A549 (cell line): ENCODE results near the gene PBX1. TPM values are rescaled to one million over a fixed set of nuclear protein-coding genes. Genes with fewer than 3 reads are reported as not detected.
A peak's percentile ranks its signal among the peaks of the same experiment; 100 is the strongest.

Experiments
- ATAC-seq, 2 experiments: fragments of 200-7000 bp in 1 of 2; fragments of >200 bp in 1 of 2; cut with Nextera tagmentation in 1 of 2; cut with Tn5 transposase in 1 of 2; 3 replicates each; pipeline versions ENCODE4 v1.8.0 to v1.9.1; 2018 to 2020; ENCODE audit warnings: mild to moderate bottlenecking in 1 of 2, moderate library complexity in 1 of 2
- CTCF ChIA-PET: fragments of 300-600 bp; sonication (Branson Sonifier 250); formaldehyde crosslinking; extraction: SDS; loops from one replicate; lab custom pipeline; 2021; ENCODE audit warnings: antibody characterized with exemption, inconsistent platforms; lab: Yijun Ruan, JAX
- POLR2A ChIA-PET: fragments of 350-600 bp; formaldehyde crosslinking; extraction: SDS; loops from one replicate; lab custom pipeline; 2021; ENCODE audit warnings: antibody characterized with exemption, inconsistent platforms; lab: Yijun Ruan, JAX
- DNase-seq, 2 experiments: peaks; one replicate each; pipeline versions ENCODE4 v3.0.0 to v3.0.0-alpha.2; 2011 to 2016; ENCODE audit warnings: low read depth in 1 of 2, low spot score in 1 of 2
- FAIRE-seq: peaks from 2 replicates; lab custom pipeline; 2011; peaks lifted over from hg19 to GRCh38; lab: Jason Lieb, UNC
- H3K27ac ChIP-seq, 2 experiments: fragments of >200 bp; sonication (Bioruptor Twin); formaldehyde crosslinking; 3 replicates each; pipeline ENCODE4 v1.5.1; 2016 to 2017
- H3K4me1 ChIP-seq: fragments of >200 bp; sonication (Bioruptor Twin); formaldehyde crosslinking; 3 replicates; pipeline ENCODE4 v1.6.1; 2016
- H3K4me2 ChIP-seq: fragments of >200 bp; sonication (Bioruptor Twin); formaldehyde crosslinking; 3 replicates; pipeline ENCODE4 v1.6.1; 2016
- H3K4me3 ChIP-seq: fragments of >200 bp; sonication (Bioruptor Twin); formaldehyde crosslinking; 3 replicates; pipeline ENCODE4 v1.5.1; 2016
- H3K9me3 ChIP-seq: fragments of >200 bp; sonication (Bioruptor Twin); formaldehyde crosslinking; 3 replicates; pipeline ENCODE4 v1.6.1; 2016
- CBX2 ChIP-seq: fragments of 200-600 bp; sonication (generic); IDR thresholded peaks from 2 replicates; pipeline ENCODE4 v1.6.1; 2016; ENCODE audit warnings: low read depth, mild to moderate bottlenecking, borderline replicate concordance
- CEBPB ChIP-seq, 2 experiments: fragments of >200 bp in 1 of 2; sonication (Bioruptor Twin) in 1 of 2; formaldehyde crosslinking in 1 of 2; IDR thresholded peaks; 2 replicates each; pipeline ENCODE4 v1.6.1; 2012 to 2016
- EHMT2 ChIP-seq: fragments of 200-600 bp; sonication (generic); IDR thresholded peaks from 2 replicates; pipeline ENCODE4 v1.6.1; 2016; ENCODE audit warnings: antibody characterized with exemption, low read depth, mild to moderate bottlenecking, moderate library complexity
- FOSL2 ChIP-seq, 2 experiments: fragments of 450-650 bp in 1 of 2; fragments of >200 bp in 1 of 2; sonication (Bioruptor Twin) in 1 of 2; formaldehyde crosslinking; IDR thresholded peaks; 2 replicates each; pipeline versions ENCODE4 v1.5.0 to v1.6.1; 2016 to 2020; ENCODE audit warnings: mild to moderate bottlenecking in 1 of 2, moderate library complexity in 1 of 2
- GATA3 ChIP-seq: IDR thresholded peaks from 2 replicates; pipeline ENCODE4 v1.6.1; 2012; ENCODE audit warnings: borderline replicate concordance
- KDM1A ChIP-seq: fragments of 200-600 bp; sonication (generic); IDR thresholded peaks from 2 replicates; pipeline ENCODE4 v1.6.1; 2016; ENCODE audit warnings: low read depth, mild to moderate bottlenecking
- MAFK ChIP-seq: fragments of 450-650 bp; IDR thresholded peaks from 2 replicates; pipeline ENCODE4 v1.6.1; 2014; ENCODE audit not compliant: partially characterized antibody
- MAZ ChIP-seq: fragments of 150-350 bp; IDR thresholded peaks from 2 replicates; pipeline ENCODE4 v1.6.1; 2014; ENCODE audit warnings: antibody characterized with exemption, low read depth, low read length, borderline replicate concordance
- MYC ChIP-seq: IDR thresholded peaks from 2 replicates; pipeline ENCODE4 v1.6.1; 2012; ENCODE audit warnings: mild to moderate bottlenecking, inconsistent platforms, low read length, improper control_type of control experiment, borderline replicate concordance
- NFE2L2 ChIP-seq: fragments of 150-350 bp; conservative IDR thresholded peaks from 2 replicates; pipeline ENCODE4 v1.6.1; 2014; ENCODE audit warnings: low read length
- POLR2AphosphoS2 ChIP-seq: conservative IDR thresholded peaks from 2 replicates; pipeline ENCODE4 v1.6.1; 2012; ENCODE audit warnings: low read length, improper control_type of control experiment, inconsistent platforms
- RFX5 ChIP-seq: fragments of 450-650 bp; IDR thresholded peaks from 2 replicates; pipeline ENCODE4 v1.7.1; 2014; ENCODE audit warnings: antibody characterized with exemption, mild to moderate bottlenecking, moderate library complexity
- RNF2 ChIP-seq: fragments of 200-600 bp; sonication (generic); IDR thresholded peaks from 2 replicates; pipeline ENCODE4 v1.6.1; 2016; ENCODE audit warnings: low read depth, mild to moderate bottlenecking, antibody characterized with exemption, moderate library complexity, borderline replicate concordance
- SMC3 ChIP-seq: fragments of >200 bp; sonication (Bioruptor Twin); formaldehyde crosslinking; IDR thresholded peaks from 3 replicates; pipeline ENCODE4 v1.6.1; 2018; ENCODE audit warnings: inconsistent platforms
- TFCP2L1 ChIP-seq: fragments of 250-450 bp; sonication (Bioruptor Pico); IDR thresholded peaks from 2 replicates; pipeline ENCODE4 v1.5.0; 2021; ENCODE audit warnings: mild to moderate bottlenecking
- ZC3H11A ChIP-seq: fragments of 450-650 bp; IDR thresholded peaks from 2 replicates; pipeline ENCODE4 v1.6.1; 2014; ENCODE audit warnings: antibody characterized with exemption, mild to moderate bottlenecking
- WGBS: methylation state at CpG from one replicate; pipeline ENCODE4 v1.1.6; 2017; ENCODE audit errors: missing lambda C conversion rate; 5-methylcytosine and 5-hydroxymethylcytosine counted together
- polyA plus RNA-seq, 4 experiments: library from polyadenylated mRNA; depleted of rRNA in 3 of 4; stranded (reverse); fragments of >200 nt; fragmentation: RNase III in 1 of 4; extraction: RNeasy Plus Mini Kit Qiagen cat#74134 plus additional on column Dnase treatment in 1 of 4; gene quantifications; 2 replicates in 3 of 4; 3 replicates in 1 of 4; pipeline ENCODE4 v1.2.3, GENCODE V29; 2011 to 2017
- TF ChIP-seq, protein P1 (sequence below): fragments of >200 bp; sonication (Bioruptor Twin); formaldehyde crosslinking; IDR thresholded peaks from 2 replicates; pipeline ENCODE4 v1.6.1; 2016
- TF ChIP-seq, protein P2 (sequence below): IDR thresholded peaks from 2 replicates; pipeline ENCODE4 v1.6.1; 2012; ENCODE audit warnings: low read depth, borderline replicate concordance
- TF ChIP-seq, protein P3 (sequence below): fragments of 450-650 bp; IDR thresholded peaks from 2 replicates; pipeline ENCODE4 v1.6.1; 2014; ENCODE audit warnings: antibody characterized with exemption
- TF ChIP-seq, protein P4 (sequence below): fragments of 250-450 bp; sonication (Bioruptor Pico); IDR thresholded peaks from 2 replicates; pipeline ENCODE4 v1.5.0; 2021; ENCODE audit warnings: mild to moderate bottlenecking, moderate library complexity, borderline replicate concordance
- TF ChIP-seq, protein P5 (sequence below): IDR thresholded peaks from 2 replicates; pipeline ENCODE4 v1.6.1; 2012
- TF ChIP-seq, protein P6 (sequence below): IDR thresholded peaks from 2 replicates; pipeline ENCODE4 v1.6.1; 2012

Gene PBX1
- polyA plus RNA-seq, 2 of the 4 experiments (the other 2 are of a cell fraction): 47.8 to 61.5 TPM

DNA sequence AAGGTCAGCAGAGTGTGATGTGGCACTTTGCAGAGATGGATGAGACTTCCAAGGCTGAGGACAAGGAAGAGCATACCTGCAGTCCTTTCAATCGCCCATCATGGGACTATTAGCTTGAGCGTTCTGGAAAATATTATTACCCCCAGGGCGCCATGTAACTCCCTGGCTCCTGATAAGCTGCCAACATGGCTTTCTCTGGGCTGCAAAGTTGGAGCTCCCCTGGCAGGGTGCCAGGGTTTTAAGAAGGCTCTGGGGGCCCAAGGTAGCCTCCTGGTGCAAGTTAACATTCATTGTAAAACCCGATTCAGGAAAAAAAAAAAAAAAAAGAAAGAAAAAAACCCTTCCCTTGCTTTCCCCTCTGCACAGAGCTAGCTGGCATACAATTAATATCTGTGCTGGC, 196.7 kb downstream of the PBX1 start (continued):
- no peak for TF ChIP-seq MYC
- no peak for TF ChIP-seq FOSL2 (IDR thresholded peaks at IDR 0.05)
- TF ChIP-seq FOSL2 (CRISPR knock-in tag; IDR thresholded peaks at IDR 0.05): no peak
- no peak for TF ChIP-seq GATA3
- TF ChIP-seq, all 56 proteins: peak for 0

DNA sequence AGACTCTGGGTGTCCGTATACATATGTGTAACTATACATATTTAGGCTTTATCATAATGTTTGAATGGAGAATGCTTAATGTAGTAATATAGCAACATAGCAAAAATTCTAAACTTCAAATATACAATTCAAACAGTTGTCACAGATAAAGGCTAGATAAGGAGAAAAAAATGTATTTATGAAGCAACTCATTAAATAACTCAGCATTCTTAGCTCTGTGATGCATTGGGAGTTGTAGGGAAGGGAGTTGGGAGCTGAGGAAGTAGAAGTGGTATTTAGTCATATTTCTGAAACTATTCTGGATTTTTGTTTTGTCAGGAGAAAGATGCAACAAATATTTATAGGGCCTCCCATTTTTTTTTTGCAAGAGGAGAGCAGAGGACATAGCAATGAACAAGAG, 197.8 kb downstream of the PBX1 start:
- Histone ChIP-seq H3K4me3 (no peak overlapping the region), H3K9me3 (no peaks in the 10 kb centered on the region), H3K4me1 (peaks cover 74% of the 10 kb centered on the region), H3K27ac (peak overlapping the region; percentile 69 to 86; a peak in 4 of 6 replicates), H3K4me2 (no peak overlapping the region; the same call in 2 of the 3 replicates)
- WGBS: 64% methylated on average over 1 of the region's 1 CpG
- DNase-seq: no peak
- POLR2A ChIA-PET: no interaction called here
- ATAC-seq: peak in 1 of 2 experiments; percentile 22; a peak in 1 of 6 replicates
- peak; percentile 49 for FAIRE-seq
- peak; percentile 60; the same call in 1 of the 2 replicates for TF ChIP-seq GATA3
- TF ChIP-seq, protein P1, sequence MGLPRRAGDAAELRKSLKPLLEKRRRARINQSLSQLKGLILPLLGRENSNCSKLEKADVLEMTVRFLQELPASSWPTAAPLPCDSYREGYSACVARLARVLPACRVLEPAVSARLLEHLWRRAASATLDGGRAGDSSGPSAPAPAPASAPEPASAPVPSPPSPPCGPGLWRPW: no peak
- TF ChIP-seq MAZ: no peak
- TF ChIP-seq, protein P2, sequence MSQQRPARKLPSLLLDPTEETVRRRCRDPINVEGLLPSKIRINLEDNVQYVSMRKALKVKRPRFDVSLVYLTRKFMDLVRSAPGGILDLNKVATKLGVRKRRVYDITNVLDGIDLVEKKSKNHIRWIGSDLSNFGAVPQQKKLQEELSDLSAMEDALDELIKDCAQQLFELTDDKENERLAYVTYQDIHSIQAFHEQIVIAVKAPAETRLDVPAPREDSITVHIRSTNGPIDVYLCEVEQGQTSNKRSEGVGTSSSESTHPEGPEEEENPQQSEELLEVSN: no peak
- TF ChIP-seq NFE2L2: no peak
- no peak for TF ChIP-seq EHMT2
- TF ChIP-seq, protein P3, sequence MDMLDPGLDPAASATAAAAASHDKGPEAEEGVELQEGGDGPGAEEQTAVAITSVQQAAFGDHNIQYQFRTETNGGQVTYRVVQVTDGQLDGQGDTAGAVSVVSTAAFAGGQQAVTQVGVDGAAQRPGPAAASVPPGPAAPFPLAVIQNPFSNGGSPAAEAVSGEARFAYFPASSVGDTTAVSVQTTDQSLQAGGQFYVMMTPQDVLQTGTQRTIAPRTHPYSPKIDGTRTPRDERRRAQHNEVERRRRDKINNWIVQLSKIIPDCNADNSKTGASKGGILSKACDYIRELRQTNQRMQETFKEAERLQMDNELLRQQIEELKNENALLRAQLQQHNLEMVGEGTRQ: no peak
- CTCF ChIA-PET: interaction anchor here (2.3 kb wide), 1 partner anchor 31 kb away, joined by 7 read pairs; no protein-coding TSS in a partner anchor

DNA sequence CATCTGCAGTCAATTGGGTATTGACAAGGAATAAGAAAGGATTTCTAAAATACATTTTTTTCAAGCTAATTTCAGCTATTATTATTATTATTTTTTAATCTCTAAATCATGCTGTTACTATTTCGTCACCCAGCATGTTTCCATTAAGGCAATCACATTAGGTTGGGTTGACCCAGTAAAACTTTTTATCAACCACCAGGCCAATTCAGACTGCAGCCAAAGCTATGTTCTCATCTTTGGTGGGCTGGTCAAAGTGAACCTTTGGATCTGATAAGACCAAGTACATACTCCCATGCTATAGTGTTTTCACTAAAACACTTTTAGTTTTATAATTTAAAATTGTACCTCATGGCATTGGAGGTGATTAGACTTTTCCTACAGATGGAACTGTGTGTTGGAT, 198.6 kb downstream of the PBX1 start:
- TF ChIP-seq, protein P2: no peak
- TF ChIP-seq RFX5: no peak
- no peak for TF ChIP-seq GATA3
- no peak for TF ChIP-seq TFCP2L1 (CRISPR knock-in tag)
- TF ChIP-seq SMC3: no peak

DNA sequence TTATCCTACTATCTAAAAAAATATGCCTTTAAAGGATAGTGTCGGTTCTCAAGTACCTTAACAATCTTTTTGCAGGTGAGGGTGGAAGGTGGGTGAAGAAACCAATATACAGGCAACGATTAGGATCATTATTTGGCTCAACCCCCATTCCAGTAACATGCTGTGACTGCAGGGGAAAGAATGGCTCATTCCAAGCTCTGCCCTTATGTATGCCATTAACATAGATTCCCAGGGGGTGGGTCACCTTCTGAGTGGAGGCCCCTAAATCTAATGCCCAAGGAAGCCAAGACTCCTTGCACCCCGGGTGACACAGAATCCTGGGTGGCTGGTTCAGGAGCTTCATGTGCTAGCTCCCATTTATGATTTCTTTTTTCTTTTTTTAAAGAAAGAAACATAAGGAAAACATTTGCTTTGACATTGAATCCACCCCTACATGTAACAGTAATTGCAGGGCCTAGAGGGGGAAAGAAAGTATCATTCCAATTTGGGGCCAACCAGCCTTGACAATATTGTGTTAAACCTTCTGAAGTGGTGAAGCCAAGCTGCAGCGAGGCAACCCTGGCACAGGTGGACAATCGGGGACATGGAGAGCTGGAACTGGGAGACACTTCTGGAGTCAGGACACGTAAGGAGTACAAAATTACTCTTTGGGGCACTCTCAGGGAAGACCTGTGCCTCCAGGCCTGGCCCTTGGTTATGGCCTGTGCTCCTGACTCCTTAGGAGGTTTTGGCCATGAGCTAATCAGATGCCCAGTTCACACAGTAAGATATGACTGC, 200.3 kb downstream of the PBX1 start:
- no peak overlapping the region for H3K4me2 ChIP-seq
- FAIRE-seq: no peak
- POLR2A ChIA-PET: interaction anchor here (0.5 kb wide), 1 partner anchor 10 kb away, joined by 3 read pairs; no protein-coding TSS in a partner anchor
- peak overlapping the region; percentile 41 to 83; a peak in 5 of 6 replicates for H3K27ac ChIP-seq
- 71% methylated on average over 6 of the region's 6 CpGs for WGBS
- peaks cover 58% of the 10 kb centered on the region for H3K4me1 ChIP-seq
- peak in 1 of 2 experiments; percentile 39; a peak in 3 of 6 replicates for ATAC-seq
- H3K4me3 ChIP-seq: no peak overlapping the region
- H3K9me3 ChIP-seq: no peaks in the 10 kb centered on the region
- no peak for DNase-seq
- TF ChIP-seq POLR2AphosphoS2 (no peak), RFX5 (no peak), CBX2 (no peak), RNF2 (no peak), KDM1A (no peak), ZC3H11A (no peak), CEBPB (IDR thresholded peaks at IDR 0.05) (no peak), MAFK (no peak)
- TF ChIP-seq, protein P4, sequence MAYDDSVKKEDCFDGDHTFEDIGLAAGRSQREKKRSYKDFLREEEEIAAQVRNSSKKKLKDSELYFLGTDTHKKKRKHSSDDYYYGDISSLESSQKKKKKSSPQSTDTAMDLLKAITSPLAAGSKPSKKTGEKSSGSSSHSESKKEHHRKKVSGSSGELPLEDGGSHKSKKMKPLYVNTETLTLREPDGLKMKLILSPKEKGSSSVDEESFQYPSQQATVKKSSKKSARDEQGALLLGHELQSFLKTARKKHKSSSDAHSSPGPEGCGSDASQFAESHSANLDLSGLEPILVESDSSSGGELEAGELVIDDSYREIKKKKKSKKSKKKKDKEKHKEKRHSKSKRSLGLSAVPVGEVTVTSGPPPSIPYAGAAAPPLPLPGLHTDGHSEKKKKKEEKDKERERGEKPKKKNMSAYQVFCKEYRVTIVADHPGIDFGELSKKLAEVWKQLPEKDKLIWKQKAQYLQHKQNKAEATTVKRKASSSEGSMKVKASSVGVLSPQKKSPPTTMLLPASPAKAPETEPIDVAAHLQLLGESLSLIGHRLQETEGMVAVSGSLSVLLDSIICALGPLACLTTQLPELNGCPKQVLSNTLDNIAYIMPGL (CRISPR knock-in tag): no peak
- TF ChIP-seq, protein P5, sequence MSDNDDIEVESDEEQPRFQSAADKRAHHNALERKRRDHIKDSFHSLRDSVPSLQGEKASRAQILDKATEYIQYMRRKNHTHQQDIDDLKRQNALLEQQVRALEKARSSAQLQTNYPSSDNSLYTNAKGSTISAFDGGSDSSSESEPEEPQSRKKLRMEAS: no peak
- TF ChIP-seq, protein P6, sequence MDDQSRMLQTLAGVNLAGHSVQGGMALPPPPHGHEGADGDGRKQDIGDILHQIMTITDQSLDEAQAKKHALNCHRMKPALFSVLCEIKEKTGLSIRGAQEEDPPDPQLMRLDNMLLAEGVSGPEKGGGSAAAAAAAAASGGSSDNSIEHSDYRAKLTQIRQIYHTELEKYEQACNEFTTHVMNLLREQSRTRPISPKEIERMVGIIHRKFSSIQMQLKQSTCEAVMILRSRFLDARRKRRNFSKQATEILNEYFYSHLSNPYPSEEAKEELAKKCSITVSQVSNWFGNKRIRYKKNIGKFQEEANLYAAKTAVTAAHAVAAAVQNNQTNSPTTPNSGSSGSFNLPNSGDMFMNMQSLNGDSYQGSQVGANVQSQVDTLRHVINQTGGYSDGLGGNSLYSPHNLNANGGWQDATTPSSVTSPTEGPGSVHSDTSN: no peak
- TF ChIP-seq, protein P1: no peak
- CTCF ChIA-PET: interaction anchor here (0.7 to 1.7 kb wide), 2 partner anchors 28 to 509 kb away, joined by 3 to 4 read pairs; no protein-coding TSS in a partner anchor

More for the DNA sequence above, 198.6 kb downstream of the PBX1 start:
- DNase-seq (no peak), FAIRE-seq (no peak), ATAC-seq (no peak)
- peaks cover 65% of the 10 kb centered on the region for H3K4me1 ChIP-seq
- ChIA-PET POLR2A (no interaction called here), CTCF (interaction anchor here (1.1 to 2.3 kb wide), 2 partner anchors 9 to 30 kb away, joined by 4 to 7 read pairs; no protein-coding TSS in a partner anchor)
- 68% methylated on average over 1 of the region's 1 CpG for WGBS
- no peak overlapping the region for H3K4me3 ChIP-seq
- no peaks in the 10 kb centered on the region for H3K9me3 ChIP-seq
- peak overlapping the region in 1 of 2 experiments; percentile 83; a peak in 3 of 6 replicates for H3K27ac ChIP-seq
- no peak overlapping the region for H3K4me2 ChIP-seq
